ENCODE measurements around the gene ERCC5.

Gene ERCC5

GRCh38 chr13:102914339-102914930, 68.6 kb downstream of the ERCC5 start:
- in situ Hi-C loops (cut with MboI; ENCODE audit: low sequenced_read_pairs): no loop called here

- in situ Hi-C loops (cut with MboI; ENCODE audit: low sequenced_read_pairs): no loop called here
Observed at GRCh38 chr13:102915393-102915930, 69.6 kb downstream of the ERCC5 start.

DNA sequence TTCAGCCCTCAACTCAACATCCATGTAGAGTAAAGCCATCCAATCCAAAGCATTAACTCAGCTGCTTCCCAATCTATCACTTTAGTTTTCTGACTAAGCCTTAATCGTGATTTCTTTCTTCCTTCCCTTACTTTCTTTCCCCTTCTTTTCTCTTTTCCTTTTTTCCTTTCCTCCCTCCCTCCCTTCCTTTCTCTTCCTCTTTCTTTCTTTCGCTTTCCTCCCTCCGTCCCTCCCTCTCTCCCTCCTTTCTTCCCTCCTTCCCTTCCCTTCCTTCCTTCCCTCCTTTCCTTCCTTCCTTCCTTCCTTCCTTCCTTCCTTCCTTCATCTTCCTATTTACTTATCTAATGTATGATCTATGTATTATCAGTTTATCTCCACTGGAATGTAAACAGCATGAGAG, 71.2 kb downstream of the ERCC5 start:
- in situ Hi-C loops (cut with MboI; ENCODE audit: low sequenced_read_pairs): no loop called here

- in situ Hi-C loops (cut with MboI; ENCODE audit: low sequenced_read_pairs): no loop called here
Observed at GRCh38 chr13:102922184-102922583, 76.4 kb downstream of the ERCC5 start.

Data from HL-60/S4 treated with retinoic acid at 250 ng/mL for 4 days and 3 days (cell line).